SIG-M5 treated with dmso at 0.1 percent for 504 hours (cell line): Measurements from ENCODE around the gene GIGYF2.
"Not testable (repeated sequence)": the region's sequence is repeated elsewhere in the genome, so short reads cannot be mapped to it uniquely, and the experiment has no call there.

ENCODE experiments used
- DNase-seq: peaks from one replicate; lab custom pipeline; 2025; ENCODE audit not compliant: unreplicated experiment; lab: John Stamatoyannopoulos, UW

Gene GIGYF2

DNA sequence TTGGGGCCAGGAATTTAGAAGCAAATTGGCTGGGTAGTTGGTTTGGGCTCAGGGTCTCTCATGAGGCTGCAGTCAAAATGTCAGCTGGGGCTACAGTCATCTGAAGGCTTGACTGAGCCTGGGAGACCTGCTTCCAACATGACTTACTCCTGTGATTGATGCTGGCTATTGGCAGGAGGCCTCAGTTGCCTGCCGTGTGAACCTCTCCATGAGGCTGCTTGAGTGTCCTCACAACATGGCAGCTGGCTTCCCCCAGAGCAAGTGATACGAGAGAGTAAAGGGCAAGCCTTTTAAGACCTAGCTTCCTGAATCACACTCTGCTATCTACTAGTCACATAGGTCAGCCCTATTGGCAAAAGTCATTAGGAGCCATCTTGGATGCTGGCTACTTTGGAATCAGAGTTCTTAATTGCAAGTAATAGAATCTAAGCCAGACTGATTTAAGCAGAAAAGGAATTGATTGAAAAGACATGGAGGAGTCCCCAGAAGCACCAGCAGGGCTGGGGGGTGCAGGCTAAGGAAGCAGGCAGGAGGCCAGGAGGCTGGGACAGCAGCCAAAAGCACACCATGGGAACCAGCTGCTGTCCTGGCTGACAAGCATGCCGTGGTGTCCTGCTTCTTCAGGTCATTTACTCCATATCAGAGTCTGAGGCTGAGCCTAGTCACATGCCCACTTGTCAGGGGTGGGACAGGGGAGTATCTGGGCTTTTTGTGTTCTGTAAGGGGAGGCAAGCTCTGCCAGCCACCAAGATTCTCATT is 7.8 kb upstream of the GIGYF2 start:
- no peak for DNase-seq

DNA sequence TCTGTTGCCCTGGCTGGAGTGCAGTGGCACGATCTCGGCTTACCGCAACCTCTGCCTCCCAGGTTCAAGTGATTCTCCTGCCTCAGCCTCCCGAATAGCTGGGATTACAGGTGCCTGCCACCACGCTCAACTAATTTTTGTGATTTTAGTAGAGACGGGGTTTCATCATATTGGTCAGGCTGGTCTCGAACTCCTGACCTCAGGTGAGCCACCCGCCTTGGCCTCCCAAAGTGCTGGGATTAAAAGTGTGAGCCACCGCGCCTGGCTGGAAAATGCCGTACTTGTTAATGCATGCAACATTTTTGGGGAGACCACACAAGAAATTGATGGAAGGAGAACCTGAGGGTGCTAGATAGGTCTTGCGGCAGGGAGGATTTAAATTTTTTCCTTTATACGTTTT is 6.0 kb upstream of the GIGYF2 start:
- not testable (repeated sequence) for DNase-seq

DNA sequence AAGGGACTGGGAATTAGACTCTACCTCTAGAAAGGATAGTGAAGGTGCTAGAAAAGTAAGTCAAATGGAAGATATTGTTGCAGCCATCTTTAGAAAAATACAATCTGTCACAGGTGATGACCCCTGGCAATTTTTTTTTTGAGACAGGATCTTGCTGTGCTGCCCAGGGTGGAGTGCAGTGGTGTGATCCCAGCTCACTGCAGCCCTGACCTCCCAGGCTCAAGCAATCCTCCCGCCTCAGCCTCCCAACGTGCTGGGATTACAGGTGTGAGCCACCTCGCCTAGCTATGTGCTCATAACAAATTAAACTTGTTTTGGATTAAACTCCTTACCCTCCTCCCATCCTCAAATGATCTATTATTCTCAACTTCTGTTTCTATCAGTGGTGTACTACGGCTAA is 3.8 kb upstream of the GIGYF2 start:
- DNase-seq, result no peak

DNA sequence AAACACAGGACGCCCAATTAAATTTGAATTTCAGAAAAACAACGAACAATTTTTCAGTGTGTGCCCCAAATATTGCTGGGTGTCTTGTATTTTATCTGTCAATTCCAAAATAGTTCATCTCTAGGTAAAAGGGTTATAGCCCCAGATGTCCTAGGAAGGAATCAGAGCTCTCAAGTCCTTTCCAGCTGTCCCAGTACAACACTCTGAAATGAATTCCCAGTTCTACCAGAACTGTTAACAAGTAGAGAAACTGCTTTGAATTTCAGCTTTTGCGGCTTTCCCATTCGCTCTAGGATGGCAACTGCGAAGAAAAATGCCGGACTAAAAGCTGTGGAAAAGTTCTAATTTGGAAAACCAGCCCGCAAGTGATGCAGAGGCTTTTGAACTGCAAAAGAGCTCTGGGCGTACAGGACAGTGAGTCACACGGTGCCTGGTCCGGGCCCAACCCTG is 497 bp upstream of the GIGYF2 start:
- DNase-seq, result no peak

DNA sequence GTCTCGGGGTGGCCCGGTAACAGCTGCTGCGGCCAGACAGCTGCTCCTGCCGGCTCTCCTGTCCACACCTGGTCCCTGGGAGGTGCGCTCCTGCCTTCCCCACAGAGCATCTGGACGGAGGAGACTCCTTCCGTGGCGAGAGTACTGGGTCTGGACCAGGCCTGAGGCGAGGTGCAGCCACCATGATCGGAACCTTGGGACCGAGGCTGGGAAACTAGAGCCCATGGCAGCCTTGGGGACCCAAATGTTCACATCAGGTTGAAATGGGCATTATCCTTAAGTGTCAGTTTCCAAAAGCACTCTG is 628 bp downstream of the GIGYF2 start:
- DNase-seq, result no peak

DNA sequence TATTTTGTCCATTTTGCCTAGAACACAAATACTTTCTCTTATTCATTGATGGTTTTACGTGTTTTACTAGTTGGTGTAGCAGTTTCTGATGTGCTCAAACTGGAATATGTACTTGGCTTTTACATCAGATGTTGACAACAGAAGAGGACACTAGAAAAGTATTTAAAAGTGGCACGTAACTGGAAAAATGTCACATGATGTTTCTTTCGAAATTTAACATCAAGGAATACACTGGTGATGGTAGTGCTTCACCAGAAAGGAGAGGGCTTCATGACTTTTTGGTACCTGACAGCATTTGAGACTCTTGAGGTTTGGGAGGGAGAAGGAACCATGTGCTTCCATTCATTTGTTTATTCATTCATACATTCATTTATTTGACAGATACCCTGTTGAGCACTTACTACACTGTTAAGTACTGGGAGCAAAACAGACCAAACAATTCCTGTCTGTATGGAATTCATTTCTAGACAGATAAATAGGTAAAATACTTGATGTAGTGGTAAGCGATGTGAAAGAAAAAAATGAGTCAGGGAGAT is 1.5 kb downstream of the GIGYF2 start:
- DNase-seq, result peak; percentile 35

DNA sequence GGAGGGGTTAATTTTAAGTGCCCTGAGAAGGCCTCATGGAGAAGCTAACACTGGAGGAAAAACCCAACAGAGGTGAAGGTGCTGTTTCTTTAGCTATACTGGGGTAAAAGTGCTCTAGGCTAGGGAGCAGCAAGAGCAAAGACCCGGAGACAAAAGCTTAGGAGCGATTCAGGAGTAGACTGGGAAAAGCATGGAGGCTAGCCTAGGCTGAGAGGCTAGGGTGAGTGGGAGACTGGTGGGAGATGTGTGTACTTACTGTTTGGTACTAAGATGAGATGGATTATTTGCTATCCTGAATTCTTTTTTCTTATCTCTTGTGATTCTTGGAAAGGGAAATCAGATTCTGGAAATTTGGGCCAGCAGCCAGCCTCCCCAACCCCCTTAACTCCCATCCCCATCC is 2.0 kb downstream of the GIGYF2 start:
- DNase-seq, result no peak

DNA sequence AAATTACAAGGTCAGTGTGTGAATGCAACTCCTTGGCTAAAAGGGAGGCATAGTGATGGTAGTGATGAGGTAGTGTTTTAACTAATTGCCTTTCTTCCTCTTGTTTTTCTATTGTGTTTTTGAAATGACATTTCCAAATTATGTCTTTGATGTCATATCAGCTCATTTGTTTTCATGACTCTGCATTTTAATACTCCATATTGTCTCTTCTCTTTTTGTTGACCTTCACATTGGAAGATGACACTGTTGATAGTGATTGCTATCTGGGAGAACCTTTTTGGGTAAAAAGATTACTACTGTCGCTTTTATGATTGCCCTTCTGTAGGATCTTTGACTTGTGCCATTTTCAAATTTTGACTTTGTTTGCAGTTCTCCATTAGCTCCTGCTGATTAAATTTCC is 3.0 kb downstream of the GIGYF2 start:
- no peak for DNase-seq

DNA sequence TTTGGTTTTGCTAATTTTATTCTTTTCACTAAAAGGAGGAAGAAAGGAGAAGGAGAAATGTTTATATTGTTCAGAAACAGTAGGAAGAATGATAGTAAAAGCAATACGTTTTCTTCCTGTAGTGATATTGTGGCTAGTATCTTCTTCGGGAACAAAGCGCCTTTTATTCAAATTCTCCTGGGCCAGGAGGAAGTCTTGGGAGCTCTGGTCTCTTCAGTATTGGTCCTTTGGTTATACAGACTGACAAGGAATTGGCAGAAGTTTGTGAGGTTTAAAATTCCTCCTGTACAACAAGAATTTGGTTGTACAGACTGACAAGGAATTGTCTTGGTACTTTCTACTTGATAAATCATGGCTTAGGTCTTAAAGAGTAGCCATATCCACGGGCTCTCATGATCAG is 9.9 kb downstream of the GIGYF2 start:
- DNase-seq, result no peak

DNA sequence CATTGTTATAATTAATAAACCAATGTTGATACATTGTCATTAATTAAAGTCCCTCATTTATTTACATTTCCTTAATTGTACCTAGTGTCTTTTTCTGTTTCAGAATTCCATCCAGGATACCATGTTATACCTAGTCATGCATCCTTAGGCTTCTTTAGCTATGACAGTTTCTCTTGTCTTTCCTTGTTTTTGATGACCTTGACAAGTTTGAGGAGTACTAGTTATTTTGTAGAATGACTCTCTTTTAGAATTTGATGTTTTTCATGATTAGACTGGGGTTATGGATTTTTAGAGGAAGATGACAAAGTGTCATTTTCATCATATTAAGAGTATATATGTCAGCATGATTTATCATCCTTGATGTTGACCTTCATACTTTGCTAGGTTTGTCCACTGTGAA is 16.4 kb downstream of the GIGYF2 start:
- DNase-seq, result no peak

DNA sequence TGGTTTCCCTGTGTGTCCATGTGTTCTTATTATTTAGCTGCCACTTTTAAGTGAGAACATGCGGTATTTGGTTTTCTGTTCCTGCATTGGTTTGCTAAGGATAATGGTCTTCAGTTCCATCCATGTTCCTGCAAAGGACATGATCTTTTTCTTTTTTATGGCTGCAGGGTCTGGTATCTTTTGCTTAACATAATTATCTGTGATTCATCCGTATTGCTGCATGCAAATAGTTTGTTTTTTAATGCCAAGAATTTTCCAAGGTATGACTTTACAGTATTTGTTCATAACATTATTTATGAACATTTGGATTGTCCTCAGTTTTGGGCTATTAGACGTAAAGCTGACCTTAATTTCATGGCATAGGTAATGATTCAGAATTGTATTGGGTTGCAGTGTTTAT is 17.8 kb downstream of the GIGYF2 start:
- no peak for DNase-seq

DNA sequence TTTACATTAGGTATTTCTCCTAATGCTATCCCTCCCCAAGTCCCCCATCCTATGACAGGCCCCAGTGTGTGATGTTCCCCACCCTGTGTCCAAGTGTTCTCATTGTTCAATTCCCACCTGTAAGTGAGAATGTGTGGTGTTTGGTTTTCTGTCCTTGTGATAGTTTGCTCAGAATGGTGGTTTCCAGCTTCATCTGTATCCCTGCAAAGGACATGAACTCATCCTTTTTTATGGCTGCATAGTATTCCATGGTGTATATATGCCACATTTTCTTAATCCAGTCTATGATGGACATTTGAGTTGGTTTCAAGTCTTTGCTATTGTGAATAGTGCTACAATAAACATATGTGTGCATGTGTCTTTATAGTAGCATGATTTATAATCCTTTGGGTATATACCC is 22.9 kb downstream of the GIGYF2 start:
- not testable (repeated sequence) for DNase-seq

DNA sequence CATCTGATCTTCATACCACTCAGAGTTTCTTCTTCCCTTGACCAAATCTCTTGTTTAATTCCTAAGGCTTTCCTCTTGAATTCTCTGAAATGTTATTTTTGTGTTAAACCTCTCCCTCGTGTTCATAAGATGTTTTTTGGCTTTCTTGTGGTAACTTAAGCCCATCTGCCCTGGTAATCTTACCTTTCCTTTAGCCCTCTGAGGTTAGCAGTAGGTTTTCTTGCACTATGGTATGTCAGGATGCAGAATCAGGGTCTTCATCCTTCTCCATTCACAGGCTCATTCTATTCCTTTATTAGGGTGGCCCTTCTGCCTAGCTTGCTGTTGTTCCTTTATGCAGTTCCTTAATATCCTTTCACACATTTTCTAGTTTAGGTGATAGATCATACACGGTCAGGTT is 24.1 kb downstream of the GIGYF2 start:
- DNase-seq, result no peak

DNA sequence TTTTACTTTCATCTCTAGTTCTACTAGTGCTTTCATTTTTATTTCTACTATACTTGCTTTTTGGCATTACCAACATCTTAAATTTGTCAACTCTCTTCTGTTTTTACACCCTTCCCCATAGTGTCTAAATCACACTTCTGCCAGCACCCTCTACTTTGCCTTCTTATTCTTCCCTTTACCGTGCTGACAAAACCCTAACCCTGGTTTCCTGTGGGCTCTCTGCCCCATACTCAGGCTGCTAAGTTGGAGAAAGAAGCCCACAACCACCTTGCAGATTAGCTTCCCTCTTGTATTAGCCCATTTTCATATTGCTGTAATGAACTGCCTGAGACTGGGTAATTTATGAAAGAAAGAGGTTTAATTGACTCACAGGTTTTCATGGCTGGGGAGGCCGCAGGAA is 24.8 kb downstream of the GIGYF2 start:
- DNase-seq, result no peak

DNA sequence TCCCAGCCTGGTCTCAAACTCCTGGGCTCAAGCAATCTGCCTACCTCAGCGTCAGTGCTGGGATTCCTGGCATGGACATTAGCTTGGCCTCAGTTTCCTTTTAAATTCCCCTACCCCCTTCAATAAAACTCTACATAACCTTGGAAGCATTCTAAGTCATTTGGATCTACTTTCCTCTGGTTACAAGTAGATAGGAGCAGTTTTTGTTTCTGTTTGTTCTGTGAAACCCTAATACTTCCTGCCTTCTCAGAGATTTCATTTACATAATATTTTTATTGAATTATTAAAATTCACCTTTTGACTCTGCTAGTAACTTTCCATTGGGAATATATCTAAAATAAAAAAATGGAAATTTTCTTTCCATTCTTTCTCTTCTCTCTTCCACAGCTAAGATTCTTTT is 25.9 kb downstream of the GIGYF2 start:
- no peak for DNase-seq

DNA sequence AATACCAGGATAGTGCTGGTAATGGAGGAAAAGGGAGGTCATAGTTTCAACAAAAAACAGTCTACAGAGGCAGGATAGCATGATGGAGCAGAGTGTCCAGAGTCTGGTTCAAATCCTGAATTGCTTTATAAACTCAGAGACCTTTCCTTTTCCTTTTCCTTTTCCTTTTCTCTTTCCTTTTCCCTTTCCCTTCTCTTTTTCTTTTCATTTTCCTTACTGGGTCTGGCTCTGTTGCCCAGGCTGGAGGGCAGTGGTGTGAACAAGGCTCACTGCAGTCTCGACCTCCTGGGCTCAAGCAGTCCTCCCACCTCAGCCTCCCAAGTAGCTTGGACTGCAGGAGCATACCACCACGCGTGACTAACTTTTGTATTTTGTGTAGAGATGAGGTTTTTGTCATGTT is 31.7 kb downstream of the GIGYF2 start:
- no peak for DNase-seq

DNA sequence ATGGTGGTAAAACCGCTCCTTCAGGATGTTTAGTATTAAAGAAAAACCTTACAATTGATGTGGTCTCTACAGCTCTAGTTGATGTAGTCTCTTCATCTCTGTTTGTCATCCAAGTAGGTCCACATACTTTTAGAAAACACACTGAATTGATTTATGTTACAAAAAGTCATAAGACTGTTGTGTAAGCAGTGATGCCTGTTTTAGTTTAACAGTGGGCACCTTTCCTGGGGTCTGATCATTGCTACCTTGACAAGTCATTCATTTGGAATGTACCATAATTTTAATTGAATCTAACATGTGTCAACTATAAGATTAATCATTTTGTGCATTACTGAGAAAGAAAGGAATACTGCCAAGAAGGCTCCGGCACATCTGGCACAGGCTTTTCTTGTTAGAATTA is 34.3 kb downstream of the GIGYF2 start:
- DNase-seq, result no peak

DNA sequence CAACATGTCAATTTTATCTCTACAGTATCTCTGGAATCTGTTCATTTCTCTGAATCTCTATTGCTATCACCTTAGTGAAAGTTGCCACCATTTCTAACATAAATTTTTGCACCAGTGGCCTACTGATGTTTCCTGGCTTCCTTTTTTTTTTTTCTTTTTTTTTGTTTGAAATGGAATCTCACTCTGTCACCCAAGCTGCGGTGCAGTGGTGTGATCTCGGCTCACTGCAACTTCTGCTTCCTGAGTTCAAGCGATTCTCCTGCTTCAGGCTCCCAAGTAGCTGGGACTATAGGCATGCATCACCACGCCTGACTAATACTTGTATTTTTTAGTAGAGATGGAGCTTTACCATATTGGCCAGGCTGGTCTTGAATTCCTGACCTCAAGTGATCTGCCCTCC is 44.2 kb downstream of the GIGYF2 start:
- DNase-seq, result no peak

DNA sequence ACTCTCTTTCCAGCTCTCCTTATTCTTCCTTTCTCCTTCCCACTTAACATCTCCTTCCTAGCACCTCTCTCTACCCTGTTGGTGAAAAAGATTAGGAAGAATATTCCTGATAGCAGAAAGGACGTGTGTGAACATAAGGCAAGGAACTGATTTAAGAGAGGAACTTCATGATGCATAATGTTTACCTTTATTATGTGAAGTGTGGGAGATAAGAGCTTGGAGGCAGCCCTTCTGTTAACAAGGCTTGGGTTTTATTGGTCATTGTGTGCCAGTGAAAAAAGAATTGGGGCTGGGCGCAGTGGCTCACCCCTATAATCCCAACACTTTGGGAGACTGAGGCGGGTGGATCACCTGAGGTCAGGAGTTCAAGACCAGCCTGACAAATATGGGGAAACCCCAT is 44.8 kb downstream of the GIGYF2 start:
- no peak for DNase-seq

DNA sequence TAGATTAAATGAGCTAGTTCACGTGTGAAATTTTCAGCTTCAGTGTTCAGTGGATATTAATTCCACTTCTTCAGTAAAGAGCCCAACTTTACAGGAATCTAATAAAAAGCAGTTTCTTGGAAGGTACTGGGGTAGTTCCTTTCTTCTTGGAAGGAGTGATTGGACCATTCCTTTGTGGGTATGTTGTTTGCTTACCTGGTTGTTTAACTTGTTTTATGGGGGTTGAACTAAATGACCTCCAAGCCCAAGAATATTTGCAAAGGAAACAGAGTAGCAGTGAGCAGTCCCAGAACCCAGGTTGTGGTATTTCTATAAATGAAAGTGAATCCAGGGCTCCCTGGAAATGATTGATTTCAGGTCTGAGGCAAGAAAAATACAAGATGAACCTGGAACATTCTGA is 47.8 kb downstream of the GIGYF2 start:
- no peak for DNase-seq

DNA sequence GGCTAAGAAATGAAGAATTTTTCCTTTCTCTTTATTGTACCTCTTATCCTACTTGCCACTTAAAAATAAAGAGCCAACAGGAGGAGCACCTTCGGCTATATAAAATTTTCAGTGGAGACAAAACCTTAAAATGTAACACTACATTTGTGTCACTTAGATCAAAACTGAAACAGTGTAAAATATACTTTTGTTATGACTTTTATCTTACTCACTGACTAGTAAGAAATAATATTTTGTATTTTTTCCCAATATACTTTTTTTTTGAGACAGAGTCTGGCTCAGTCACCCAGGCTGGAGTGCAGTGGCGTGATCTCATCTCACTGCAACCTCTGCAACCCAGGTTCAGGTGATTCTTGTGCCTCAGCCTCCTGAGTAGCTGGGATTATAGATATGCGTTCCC is 50.9 kb downstream of the GIGYF2 start:
- no peak for DNase-seq

DNA sequence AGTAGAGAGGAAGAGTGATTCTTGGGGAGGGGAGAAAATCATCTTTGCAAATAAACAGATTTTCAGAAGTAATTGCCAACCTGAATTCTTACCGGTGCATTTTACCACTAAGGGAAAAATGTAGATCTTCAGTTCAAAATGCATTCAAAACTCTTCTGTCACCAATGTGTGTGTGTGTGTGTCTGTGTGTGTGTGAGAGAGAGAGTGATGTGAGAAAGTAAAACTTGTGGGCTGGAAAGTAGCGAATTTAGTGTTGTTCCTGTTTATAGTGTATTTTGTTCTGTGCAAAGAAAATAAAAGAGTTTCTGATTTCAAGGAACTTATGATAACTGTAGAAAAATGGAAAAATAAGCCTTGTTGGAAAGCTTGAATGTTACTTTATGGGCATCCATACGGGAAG is 52.2 kb downstream of the GIGYF2 start:
- DNase-seq, result no peak

DNA sequence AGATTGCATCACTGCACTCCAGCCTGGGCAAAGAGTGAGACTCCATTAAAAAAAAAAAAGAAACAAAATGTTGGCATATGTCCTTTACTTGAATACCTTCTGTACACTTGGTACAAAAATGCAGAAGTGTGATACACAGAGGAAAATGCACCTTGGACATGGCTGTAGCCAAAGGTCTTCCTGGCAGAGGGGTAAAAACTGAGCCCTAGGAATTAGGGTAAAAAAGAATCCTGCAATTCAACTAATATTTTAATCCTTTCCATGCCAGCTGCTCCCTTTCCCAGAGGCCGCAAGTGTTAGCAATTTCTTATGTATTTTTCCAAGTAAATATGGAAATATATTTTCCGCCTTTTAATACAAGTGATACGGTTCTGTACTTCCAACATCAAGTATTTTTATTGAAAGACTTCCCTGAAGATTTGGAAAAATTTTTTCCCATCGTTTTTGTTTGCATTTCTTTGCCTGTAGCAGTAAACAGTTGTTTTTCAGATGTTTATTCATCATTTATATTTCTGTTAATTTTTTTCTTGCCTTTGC is 53.1 kb downstream of the GIGYF2 start:
- no peak for DNase-seq
